ENCODE measurements around the gene DSC1. TPM values are rescaled to one million over a fixed set of nuclear protein-coding genes. Genes with fewer than 3 reads are reported as not detected.

Gene DSC1
- total and polyA plus RNA-seq, 2 experiments from 2014 or later, result 0.30 TPM; not detected in 1

DNA sequence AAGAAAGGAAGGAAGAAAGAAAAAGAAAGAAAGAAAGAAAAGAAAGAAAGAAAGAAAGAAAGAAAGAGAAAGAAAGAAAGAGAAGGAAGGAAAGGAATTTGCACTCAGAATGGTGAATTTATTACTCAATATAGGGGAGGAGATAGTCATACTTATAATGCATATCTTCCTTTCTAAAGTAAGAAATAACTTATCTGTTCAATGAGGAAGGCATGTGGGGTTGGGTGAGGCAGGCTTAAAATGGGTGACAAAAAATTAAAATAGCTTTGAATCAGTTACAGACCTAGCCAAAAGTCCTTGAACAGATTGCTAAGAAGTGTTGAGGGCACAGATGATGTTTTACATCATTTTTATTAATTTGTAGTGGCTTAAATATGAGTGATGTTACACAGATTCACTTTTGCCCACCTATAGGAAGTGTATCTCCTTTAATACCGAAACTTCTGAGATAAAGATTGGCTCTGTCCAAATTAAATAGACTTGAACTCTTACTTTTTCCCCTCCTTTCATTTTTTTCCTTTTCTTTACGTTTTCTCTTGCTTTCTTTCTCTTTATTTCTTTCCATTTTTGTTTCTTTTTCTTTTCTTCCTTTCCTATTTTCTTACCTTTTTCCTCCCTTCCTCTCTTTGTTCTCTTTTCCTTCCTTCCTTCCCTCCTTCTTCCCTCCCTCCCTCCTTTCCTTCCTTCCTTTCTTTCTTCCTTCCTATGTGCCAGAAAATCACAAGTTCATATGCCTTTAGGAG lies 45.6 kb downstream of the DSC1 start:
- WGBS (ENCODE audit: low lambda C conversion rate, missing lambda C conversion rate), result 89% methylated on average over 2 of the region's 2 CpGs
- TF ChIP-seq, protein P1, sequence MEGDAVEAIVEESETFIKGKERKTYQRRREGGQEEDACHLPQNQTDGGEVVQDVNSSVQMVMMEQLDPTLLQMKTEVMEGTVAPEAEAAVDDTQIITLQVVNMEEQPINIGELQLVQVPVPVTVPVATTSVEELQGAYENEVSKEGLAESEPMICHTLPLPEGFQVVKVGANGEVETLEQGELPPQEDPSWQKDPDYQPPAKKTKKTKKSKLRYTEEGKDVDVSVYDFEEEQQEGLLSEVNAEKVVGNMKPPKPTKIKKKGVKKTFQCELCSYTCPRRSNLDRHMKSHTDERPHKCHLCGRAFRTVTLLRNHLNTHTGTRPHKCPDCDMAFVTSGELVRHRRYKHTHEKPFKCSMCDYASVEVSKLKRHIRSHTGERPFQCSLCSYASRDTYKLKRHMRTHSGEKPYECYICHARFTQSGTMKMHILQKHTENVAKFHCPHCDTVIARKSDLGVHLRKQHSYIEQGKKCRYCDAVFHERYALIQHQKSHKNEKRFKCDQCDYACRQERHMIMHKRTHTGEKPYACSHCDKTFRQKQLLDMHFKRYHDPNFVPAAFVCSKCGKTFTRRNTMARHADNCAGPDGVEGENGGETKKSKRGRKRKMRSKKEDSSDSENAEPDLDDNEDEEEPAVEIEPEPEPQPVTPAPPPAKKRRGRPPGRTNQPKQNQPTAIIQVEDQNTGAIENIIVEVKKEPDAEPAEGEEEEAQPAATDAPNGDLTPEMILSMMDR (IDR thresholded peaks at IDR 0.05; ENCODE audit: poor library complexity), result no peak
- no peak for TF ChIP-seq EZH2 (IDR thresholded peaks at IDR 0.05; ENCODE audit: borderline replicate concordance)
- TF ChIP-seq EZH2phosphoT487 (IDR thresholded peaks at IDR 0.05; ENCODE audit: low read depth, severe bottlenecking, unreplicated experiment), result no peak
- H2AFZ ChIP-seq, result no peak overlapping the region
- H3K4me1 ChIP-seq (ENCODE audit: insufficient read depth), result no peaks in the 10 kb centered on the region
- DNase-seq (ENCODE audit: low spot score), result no peak
- no peaks in the 10 kb centered on the region for H3K9me3 ChIP-seq (ENCODE audit: low read depth)
- no peaks in the 10 kb centered on the region for H3K27me3 ChIP-seq
- H3K4me3 ChIP-seq, result no peak overlapping the region
- no peak overlapping the region for H3K27ac ChIP-seq
- no peaks in the 10 kb centered on the region for H3K9me2 ChIP-seq (replicated peaks; ENCODE audit: insufficient read depth)
- no peaks in the 10 kb centered on the region for H3K79me2 ChIP-seq
- no peaks in the 10 kb centered on the region for H4K20me1 ChIP-seq (ENCODE audit: insufficient read depth, poor library complexity, severe bottlenecking)
- H3K36me3 ChIP-seq (replicated peaks; ENCODE audit: insufficient read depth, low read depth), result no peaks in the 10 kb centered on the region
- no peak overlapping the region for H3K4me2 ChIP-seq

DNA sequence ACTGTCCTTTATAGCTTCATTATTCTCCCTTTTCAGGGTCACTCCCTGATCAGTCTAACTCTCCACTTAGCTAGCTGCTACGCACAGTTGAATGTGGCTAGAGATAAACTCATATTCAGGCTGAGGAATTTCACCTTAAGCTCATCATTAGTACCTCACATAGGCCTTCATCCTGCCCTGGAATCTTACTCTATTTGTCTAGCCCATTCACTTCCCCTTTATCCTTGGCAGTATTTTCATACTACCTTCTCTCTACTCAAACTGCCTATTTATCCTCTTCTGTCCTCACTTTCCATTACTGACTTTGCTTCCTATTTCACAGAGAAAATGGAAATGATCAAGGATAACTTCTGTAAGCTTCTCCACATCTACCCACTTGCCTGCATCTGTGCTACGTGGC lies 49.9 kb downstream of the DSC1 start:
- H3K27ac ChIP-seq, result no peak overlapping the region
- H3K4me3 ChIP-seq, result no peak overlapping the region
- no peaks in the 10 kb centered on the region for H3K79me2 ChIP-seq
- no peak overlapping the region for H3K4me2 ChIP-seq
- no peaks in the 10 kb centered on the region for H3K27me3 ChIP-seq
- H2AFZ ChIP-seq, result no peak overlapping the region
- no peaks in the 10 kb centered on the region for H3K9me2 ChIP-seq (replicated peaks; ENCODE audit: insufficient read depth)
- DNase-seq (ENCODE audit: low spot score), result no peak
- no peaks in the 10 kb centered on the region for H3K36me3 ChIP-seq (replicated peaks; ENCODE audit: insufficient read depth, low read depth)
- H4K20me1 ChIP-seq (ENCODE audit: insufficient read depth, poor library complexity, severe bottlenecking), result no peaks in the 10 kb centered on the region
- TF ChIP-seq, protein P1 (IDR thresholded peaks at IDR 0.05; ENCODE audit: poor library complexity), result no peak
- TF ChIP-seq EZH2phosphoT487 (IDR thresholded peaks at IDR 0.05; ENCODE audit: low read depth, severe bottlenecking, unreplicated experiment), result no peak
- TF ChIP-seq EZH2 (IDR thresholded peaks at IDR 0.05; ENCODE audit: borderline replicate concordance), result no peak
- 86% methylated on average over 2 of the region's 2 CpGs for WGBS (ENCODE audit: low lambda C conversion rate, missing lambda C conversion rate)
- no peaks in the 10 kb centered on the region for H3K9me3 ChIP-seq (ENCODE audit: low read depth)
- H3K4me1 ChIP-seq (ENCODE audit: insufficient read depth), result no peaks in the 10 kb centered on the region

DNA sequence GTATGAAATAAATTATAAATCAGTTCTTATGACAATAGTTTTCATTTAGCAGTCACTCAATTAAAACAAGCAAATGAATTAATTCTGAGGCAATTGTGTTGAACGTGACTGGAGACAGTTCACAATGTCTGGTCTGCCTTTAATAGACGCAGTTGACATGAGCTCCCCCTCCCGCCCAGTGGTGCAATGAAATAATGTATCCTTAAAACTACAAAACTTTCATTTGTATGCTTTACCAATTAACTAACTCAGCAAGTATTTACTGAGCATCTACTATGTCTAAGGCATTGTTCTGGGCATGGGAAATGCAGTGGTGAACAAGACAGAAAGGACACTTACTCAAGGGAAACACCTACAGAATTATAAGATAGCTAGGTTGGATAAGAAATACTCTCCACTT lies 56.9 kb downstream of the DSC1 start:
- no peaks in the 10 kb centered on the region for H3K9me2 ChIP-seq (replicated peaks; ENCODE audit: insufficient read depth)
- H3K4me3 ChIP-seq, result no peak overlapping the region
- H3K4me2 ChIP-seq, result no peak overlapping the region
- H3K79me2 ChIP-seq, result no peaks in the 10 kb centered on the region
- H3K27ac ChIP-seq, result no peak overlapping the region
- H3K4me1 ChIP-seq (ENCODE audit: insufficient read depth), result peaks cover 3% of the 10 kb centered on the region
- no peaks in the 10 kb centered on the region for H4K20me1 ChIP-seq (ENCODE audit: insufficient read depth, poor library complexity, severe bottlenecking)
- H3K36me3 ChIP-seq (replicated peaks; ENCODE audit: insufficient read depth, low read depth), result no peaks in the 10 kb centered on the region
- WGBS (ENCODE audit: low lambda C conversion rate, missing lambda C conversion rate), result 79% methylated on average over 3 of the region's 3 CpGs
- no peak for TF ChIP-seq EZH2 (IDR thresholded peaks at IDR 0.05; ENCODE audit: borderline replicate concordance)
- TF ChIP-seq EZH2phosphoT487 (IDR thresholded peaks at IDR 0.05; ENCODE audit: low read depth, severe bottlenecking, unreplicated experiment), result no peak
- TF ChIP-seq, protein P1 (IDR thresholded peaks at IDR 0.05; ENCODE audit: poor library complexity), result no peak
- no peaks in the 10 kb centered on the region for H3K9me3 ChIP-seq (ENCODE audit: low read depth)
- H3K27me3 ChIP-seq, result no peaks in the 10 kb centered on the region
- H2AFZ ChIP-seq, result no peak overlapping the region
- DNase-seq (ENCODE audit: low spot score), result no peak

Data from hepatocyte (in vitro differentiated cells).